Muscle of leg (tissue), 11 donors: ENCODE data around the gene PRKG1. TPM values are rescaled to one million over a fixed set of nuclear protein-coding genes. Genes with fewer than 3 reads are reported as not detected.
A peak's percentile ranks its signal among the peaks of the same experiment; 100 is the strongest.

Experiments used
- DNase-seq: peaks from one replicate; pipeline ENCODE4 v3.0.0; 2013
- H3K27ac ChIP-seq: one replicate; pipeline ENCODE4 v1.5.1; 2013; ENCODE audit warnings: mild to moderate bottlenecking, low read length, control low read depth
- H3K27me3 ChIP-seq: one replicate; pipeline ENCODE4 v1.6.1; 2013; ENCODE audit warnings: low read length; ENCODE audit not compliant: control insufficient read depth, insufficient read depth
- H3K36me3 ChIP-seq: one replicate; pipeline ENCODE4 v1.6.1; 2013; ENCODE audit warnings: low read length; ENCODE audit not compliant: control insufficient read depth, insufficient read depth
- H3K4me1 ChIP-seq: one replicate; pipeline ENCODE4 v1.6.1; 2013; ENCODE audit warnings: low read length; ENCODE audit not compliant: control insufficient read depth, insufficient read depth
- H3K4me3 ChIP-seq: one replicate; pipeline ENCODE4 v1.5.1; 2013; ENCODE audit warnings: low read length, control low read depth
- H3K9me3 ChIP-seq: replicated peaks from 2 replicates; pipeline ENCODE4 v1.6.1; 2013; ENCODE audit warnings: low read depth, low read length; ENCODE audit not compliant: control insufficient read depth
- WGBS: methylation state at CpG from one replicate; pipeline ENCODE4 v1.1.5; 2013; ENCODE audit warnings: missing lambda C conversion rate; ENCODE audit not compliant: insufficient coverage; 5-methylcytosine and 5-hydroxymethylcytosine counted together
- polyA plus RNA-seq, 8 donors: library from polyadenylated mRNA; unstranded; fragments of 120-200 nt; gene quantifications; one replicate each; pipeline versions ENCODE4 v1.2.1 to v1.2.3, GENCODE V29; 2013; ENCODE audit warnings: inconsistent platforms in 1 of 8, low replicate concordance in 1 of 8; ENCODE audit not compliant: insufficient read length in 8 of 8, insufficient read depth in 1 of 8
- total RNA-seq: library from RNA; stranded (reverse); fragments of 120-200 nt; gene quantifications from one replicate; pipeline ENCODE4 v1.2.4, GENCODE V29; 2013

The PRKG1 gene
- total and polyA plus RNA-seq, 9 donors, result 23.3 to 59.2 (median 50.3) TPM

- Histone ChIP-seq H3K27me3 (no peaks in the 10 kb centered on the region), H3K9me3 (no peaks in the 10 kb centered on the region), H3K4me3 (no peak overlapping the region), H3K4me1 (no peaks in the 10 kb centered on the region), H3K27ac (no peak overlapping the region), H3K36me3 (no peaks in the 10 kb centered on the region)
- no peak for DNase-seq
- 80% methylated on average over 1 of the region's 7 CpGs for WGBS
These were observed 25.5 kb upstream of the PRKG1 start for GRCh38 chr10:51048792-51049191.

DNA sequence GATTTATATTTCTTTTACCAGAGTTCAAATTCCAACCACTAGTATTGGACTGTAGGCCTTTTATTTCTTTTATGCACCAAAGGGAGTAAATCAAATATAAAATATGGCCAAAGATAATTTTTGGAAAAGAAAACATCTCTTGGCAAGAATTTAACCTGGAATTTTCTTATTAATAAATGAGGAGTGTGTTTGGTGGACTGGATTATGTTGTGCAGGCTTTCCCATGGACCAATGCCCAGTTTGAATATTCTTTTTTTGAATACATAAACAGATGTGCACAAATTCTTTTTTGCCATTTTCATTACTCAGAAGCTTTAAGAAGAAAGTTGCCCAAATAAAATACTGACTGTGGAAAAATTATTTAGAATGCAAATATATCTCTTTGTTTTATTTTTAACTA is 22.1 kb upstream of the PRKG1 start:
- Histone ChIP-seq H3K4me1 (no peaks in the 10 kb centered on the region), H3K9me3 (no peaks in the 10 kb centered on the region), H3K4me3 (no peak overlapping the region), H3K36me3 (no peaks in the 10 kb centered on the region), H3K27ac (peak overlapping the region; percentile 52), H3K27me3 (no peaks in the 10 kb centered on the region)
- peak; percentile 94 for DNase-seq

GRCh38 chr10:51057925-51058324 is 16.4 kb upstream of the PRKG1 start:
- Histone ChIP-seq H3K27me3 (no peaks in the 10 kb centered on the region), H3K4me1 (no peaks in the 10 kb centered on the region), H3K36me3 (no peaks in the 10 kb centered on the region), H3K27ac (no peak overlapping the region), H3K9me3 (no peaks in the 10 kb centered on the region), H3K4me3 (no peak overlapping the region)
- no peak for DNase-seq
- no CpG with 5 or more reads among the region's 4 CpGs for WGBS

DNA sequence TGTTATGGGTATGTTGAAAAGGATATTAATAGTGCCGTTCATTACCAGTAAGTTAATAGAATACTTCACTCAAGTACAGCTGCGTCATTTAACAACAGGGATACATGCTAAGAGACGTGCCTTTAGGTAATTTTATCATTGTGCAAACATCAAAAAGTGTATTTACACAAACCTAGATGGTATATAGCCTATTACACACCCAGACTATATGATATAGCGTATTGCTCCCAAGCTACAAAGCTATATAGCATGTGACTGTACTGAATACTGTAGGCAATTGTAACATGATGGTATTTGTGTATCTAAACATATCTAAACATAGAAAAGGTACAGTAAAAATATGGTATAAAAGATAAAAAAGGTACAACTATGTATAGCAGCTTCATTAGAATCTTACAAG is 11.1 kb upstream of the PRKG1 start:
- no peaks in the 10 kb centered on the region for H3K9me3 ChIP-seq
- H3K27me3 ChIP-seq, result no peaks in the 10 kb centered on the region
- no peak overlapping the region for H3K4me3 ChIP-seq
- WGBS, result no CpG with 5 or more reads among the region's 4 CpGs
- no peaks in the 10 kb centered on the region for H3K4me1 ChIP-seq
- no peak overlapping the region for H3K27ac ChIP-seq
- no peak for DNase-seq
- H3K36me3 ChIP-seq, result no peaks in the 10 kb centered on the region

DNA sequence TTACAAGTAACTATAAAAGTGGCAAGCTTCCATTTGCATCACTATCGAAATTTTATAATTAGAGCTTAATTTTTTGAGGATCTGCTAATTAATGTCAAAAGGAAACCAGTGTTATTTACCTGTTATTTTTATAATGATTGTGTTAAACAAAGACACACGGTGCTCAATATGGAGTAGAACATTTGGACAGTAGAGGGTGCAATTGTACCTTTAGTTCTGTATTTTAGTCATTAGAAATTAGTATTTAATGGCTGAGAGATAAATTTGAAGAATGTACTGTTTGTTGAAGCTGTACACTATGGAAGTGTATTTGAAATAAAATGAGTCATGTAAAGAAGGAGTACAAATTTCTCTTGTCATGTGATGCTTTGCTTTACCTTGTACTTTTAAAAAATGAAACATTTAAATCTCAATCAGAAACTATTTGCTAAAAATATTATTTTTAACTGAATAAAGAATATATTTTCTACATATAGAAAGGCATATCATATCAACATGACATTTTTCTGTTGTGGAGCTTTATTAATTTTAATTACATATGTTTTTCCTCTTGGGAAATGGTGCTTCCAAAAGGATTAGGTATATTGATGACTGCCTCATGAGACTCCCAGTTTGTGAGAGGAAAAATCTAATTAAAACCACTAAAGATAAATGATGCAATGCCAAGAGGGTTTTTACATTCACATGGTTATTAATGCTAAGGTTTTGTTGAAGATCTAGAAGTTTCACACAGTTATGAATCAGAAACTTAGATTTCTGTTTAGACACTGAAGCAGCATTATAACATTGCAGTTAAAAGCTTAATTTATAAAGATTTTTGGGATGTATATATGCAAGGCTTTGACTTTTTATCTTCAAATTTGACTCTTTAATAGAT is 10.4 kb upstream of the PRKG1 start:
- Histone ChIP-seq H3K27me3 (no peaks in the 10 kb centered on the region), H3K27ac (no peak overlapping the region), H3K4me3 (no peak overlapping the region), H3K4me1 (no peaks in the 10 kb centered on the region), H3K9me3 (no peaks in the 10 kb centered on the region), H3K36me3 (no peaks in the 10 kb centered on the region)
- WGBS, result no CpG with 5 or more reads among the region's 2 CpGs
- DNase-seq, result peak; percentile 74

GRCh38 chr10:51066231-51066630 is 8.1 kb upstream of the PRKG1 start:
- no peaks in the 10 kb centered on the region for H3K9me3 ChIP-seq
- H3K27me3 ChIP-seq, result no peaks in the 10 kb centered on the region
- no peaks in the 10 kb centered on the region for H3K4me1 ChIP-seq
- no peaks in the 10 kb centered on the region for H3K36me3 ChIP-seq
- no peak overlapping the region for H3K27ac ChIP-seq
- DNase-seq, result no peak
- H3K4me3 ChIP-seq, result no peak overlapping the region
- WGBS, result no CpG with 5 or more reads among the region's 1 CpG

GRCh38 chr10:51072210-51072609 is 2.1 kb upstream of the PRKG1 start:
- H3K36me3 ChIP-seq, result no peaks in the 10 kb centered on the region
- H3K27ac ChIP-seq, result no peak overlapping the region
- no peak for DNase-seq
- peaks cover 17% of the 10 kb centered on the region for H3K27me3 ChIP-seq
- no peak overlapping the region for H3K4me3 ChIP-seq
- peaks cover 6% of the 10 kb centered on the region for H3K4me1 ChIP-seq
- no peaks in the 10 kb centered on the region for H3K9me3 ChIP-seq

DNA sequence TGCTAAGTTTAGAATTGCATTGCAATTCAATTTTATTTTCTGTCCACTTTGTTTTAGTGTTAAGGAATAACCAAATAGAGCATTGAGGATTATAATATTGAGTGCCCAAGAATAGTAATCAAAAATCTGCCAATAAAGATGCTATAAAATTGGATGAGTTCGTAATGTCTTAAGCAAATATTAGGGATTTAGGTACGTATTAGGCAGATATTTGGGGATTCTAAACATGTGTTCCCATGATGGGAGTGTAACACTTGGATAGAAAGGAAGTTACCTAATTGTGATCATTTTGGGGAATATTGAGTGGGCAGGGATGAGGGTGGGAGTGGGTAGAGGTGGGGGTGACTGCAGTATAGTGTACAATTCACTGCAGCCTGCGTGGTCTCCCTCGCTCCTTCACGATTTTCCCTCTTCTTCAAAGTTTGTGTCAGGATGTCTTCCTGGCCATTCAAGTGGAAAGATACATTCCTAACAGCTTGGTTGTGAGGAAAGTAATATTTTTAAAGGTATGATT is 1.3 kb upstream of the PRKG1 start:
- peaks cover 6% of the 10 kb centered on the region for H3K4me1 ChIP-seq
- peak overlapping the region; percentile 94 for H3K4me3 ChIP-seq
- 48% methylated on average over 2 of the region's 5 CpGs for WGBS
- H3K9me3 ChIP-seq, result no peaks in the 10 kb centered on the region
- DNase-seq, result no peak
- peaks cover 17% of the 10 kb centered on the region for H3K27me3 ChIP-seq
- H3K36me3 ChIP-seq, result no peaks in the 10 kb centered on the region
- H3K27ac ChIP-seq, result peak overlapping the region; percentile 98

- WGBS, result under 1% methylated on average over 36 of the region's 50 CpGs
- peak overlapping the region; percentile 98 for H3K27ac ChIP-seq
These were observed 642 bp upstream of the PRKG1 start for GRCh38 chr10:51073453-51074237.

More at GRCh38 chr10:51073453-51074237, 642 bp upstream of the PRKG1 start:
- H3K27me3 ChIP-seq, result peaks cover 17% of the 10 kb centered on the region
- no peaks in the 10 kb centered on the region for H3K36me3 ChIP-seq
- H3K4me1 ChIP-seq, result peaks cover 6% of the 10 kb centered on the region
- H3K4me3 ChIP-seq, result peak overlapping the region; percentile 94
- DNase-seq, result peak; percentile 75
- H3K9me3 ChIP-seq, result no peaks in the 10 kb centered on the region
